ENCODE data around the gene EFNA5. TPM values are rescaled to one million over a fixed set of nuclear protein-coding genes. Genes with fewer than 3 reads are reported as not detected.
A peak's percentile ranks its signal among the peaks of the same experiment; 100 is the strongest.

EFNA5 gene
- polyA plus RNA-seq, 1 donor (not counting 4 experiments of a cell fraction or from before 2014, with no cell fraction given) = 4.8 TPM

DNA sequence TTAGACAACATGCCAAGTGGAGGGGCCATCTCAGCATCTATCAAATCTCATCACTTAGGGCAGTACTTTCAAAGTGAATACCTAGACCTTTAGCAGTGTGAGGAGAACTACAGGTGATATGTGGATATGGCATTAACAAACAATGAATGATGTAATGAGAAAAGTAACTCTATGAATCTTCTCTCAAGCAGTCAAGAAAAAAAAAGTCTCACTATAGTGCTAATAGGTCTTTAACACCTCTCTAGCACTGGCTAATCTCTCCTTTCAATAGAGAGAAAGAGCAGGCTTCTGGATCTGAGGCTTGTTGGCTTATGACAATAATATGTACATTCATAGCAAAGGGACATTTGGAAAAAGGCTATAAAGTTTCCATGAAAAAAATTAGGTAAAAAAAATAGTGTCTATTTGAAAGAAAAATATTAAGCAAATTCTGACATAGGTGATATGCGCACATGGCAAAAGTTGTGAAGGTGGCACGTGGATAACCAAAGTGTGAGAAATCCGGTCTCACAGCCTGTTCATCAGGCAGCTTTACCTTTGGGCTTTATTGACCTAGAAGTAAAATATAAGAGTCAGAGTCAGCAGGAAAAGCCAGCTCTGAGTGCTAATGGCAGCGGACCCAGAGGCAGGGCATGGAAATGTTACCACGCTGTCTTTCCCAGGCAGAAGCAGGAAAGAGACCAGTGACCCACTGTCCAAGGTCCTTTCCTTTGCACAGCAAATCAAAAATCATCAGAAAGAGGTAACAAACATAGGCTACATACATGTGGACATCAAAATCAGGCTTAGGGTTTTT is 203.4 kb downstream of the EFNA5 start:
- no peak for TF ChIP-seq EZH2 (IDR thresholded peaks at IDR 0.05; ENCODE audit: low read length)
- TF ChIP-seq, protein P1, sequence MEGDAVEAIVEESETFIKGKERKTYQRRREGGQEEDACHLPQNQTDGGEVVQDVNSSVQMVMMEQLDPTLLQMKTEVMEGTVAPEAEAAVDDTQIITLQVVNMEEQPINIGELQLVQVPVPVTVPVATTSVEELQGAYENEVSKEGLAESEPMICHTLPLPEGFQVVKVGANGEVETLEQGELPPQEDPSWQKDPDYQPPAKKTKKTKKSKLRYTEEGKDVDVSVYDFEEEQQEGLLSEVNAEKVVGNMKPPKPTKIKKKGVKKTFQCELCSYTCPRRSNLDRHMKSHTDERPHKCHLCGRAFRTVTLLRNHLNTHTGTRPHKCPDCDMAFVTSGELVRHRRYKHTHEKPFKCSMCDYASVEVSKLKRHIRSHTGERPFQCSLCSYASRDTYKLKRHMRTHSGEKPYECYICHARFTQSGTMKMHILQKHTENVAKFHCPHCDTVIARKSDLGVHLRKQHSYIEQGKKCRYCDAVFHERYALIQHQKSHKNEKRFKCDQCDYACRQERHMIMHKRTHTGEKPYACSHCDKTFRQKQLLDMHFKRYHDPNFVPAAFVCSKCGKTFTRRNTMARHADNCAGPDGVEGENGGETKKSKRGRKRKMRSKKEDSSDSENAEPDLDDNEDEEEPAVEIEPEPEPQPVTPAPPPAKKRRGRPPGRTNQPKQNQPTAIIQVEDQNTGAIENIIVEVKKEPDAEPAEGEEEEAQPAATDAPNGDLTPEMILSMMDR (optimal IDR thresholded peaks at IDR 0.05 in 1 of 3, IDR thresholded peaks at IDR 0.05 in 1 of 3, conservative IDR thresholded peaks at IDR 0.05 in 1 of 3; ENCODE audit: extremely low read depth in 1 of 3, insufficient read depth in 2 of 3, low read length in 3 of 3) = no peak
- peaks cover 58% of the 10 kb centered on the region for H3K4me1 ChIP-seq (ENCODE audit: control insufficient read depth, extremely low read depth, insufficient read depth, low read length)
- H2AFZ ChIP-seq (ENCODE audit: control insufficient read depth, low read length) = no peak overlapping the region
- no peak overlapping the region for H3K9ac ChIP-seq (ENCODE audit: control insufficient read depth, extremely low read depth, insufficient read depth, low read length)
- FAIRE-seq = no peak
- H3K4me2 ChIP-seq (ENCODE audit: control insufficient read depth, extremely low read depth, insufficient read depth, low read depth, low read length) = no peak overlapping the region
- H3K79me2 ChIP-seq (ENCODE audit: control insufficient read depth, insufficient read depth, low read length) = peaks cover 6% of the 10 kb centered on the region
- H3K4me3 ChIP-seq (ENCODE audit: control insufficient read depth in 2 of 3, extremely low read depth in 1 of 3, insufficient read depth in 2 of 3, low read depth in 1 of 3, low read length in 3 of 3) = no peak overlapping the region
- no peaks in the 10 kb centered on the region for H3K36me3 ChIP-seq (ENCODE audit: control insufficient read depth in 2 of 2, extremely low read depth in 1 of 2, insufficient read depth in 2 of 2, low read length in 2 of 2)
- DNase-seq (ENCODE audit: low read depth, low spot score) = no peak
- H3K9me3 ChIP-seq (ENCODE audit: control insufficient read depth, low read depth, low read length) = no peaks in the 10 kb centered on the region
- H3K27ac ChIP-seq (ENCODE audit: control insufficient read depth, insufficient read depth, low read length) = peak overlapping the region; percentile 87
- no peaks in the 10 kb centered on the region for H3K27me3 ChIP-seq (ENCODE audit: control insufficient read depth, extremely low read depth, insufficient read depth, low read length)
- H3K9me1 ChIP-seq (ENCODE audit: control insufficient read depth, extremely low read depth, insufficient read depth, low read length) = no peaks in the 10 kb centered on the region
- dilution Hi-C loops (cut with MboI; ENCODE audit: extremely low pct_ligation_motif_present, low sequenced_read_pairs) = no loop called here
- no peaks in the 10 kb centered on the region for H4K20me1 ChIP-seq (ENCODE audit: control insufficient read depth, extremely low read depth, insufficient read depth, low read length)

DNA sequence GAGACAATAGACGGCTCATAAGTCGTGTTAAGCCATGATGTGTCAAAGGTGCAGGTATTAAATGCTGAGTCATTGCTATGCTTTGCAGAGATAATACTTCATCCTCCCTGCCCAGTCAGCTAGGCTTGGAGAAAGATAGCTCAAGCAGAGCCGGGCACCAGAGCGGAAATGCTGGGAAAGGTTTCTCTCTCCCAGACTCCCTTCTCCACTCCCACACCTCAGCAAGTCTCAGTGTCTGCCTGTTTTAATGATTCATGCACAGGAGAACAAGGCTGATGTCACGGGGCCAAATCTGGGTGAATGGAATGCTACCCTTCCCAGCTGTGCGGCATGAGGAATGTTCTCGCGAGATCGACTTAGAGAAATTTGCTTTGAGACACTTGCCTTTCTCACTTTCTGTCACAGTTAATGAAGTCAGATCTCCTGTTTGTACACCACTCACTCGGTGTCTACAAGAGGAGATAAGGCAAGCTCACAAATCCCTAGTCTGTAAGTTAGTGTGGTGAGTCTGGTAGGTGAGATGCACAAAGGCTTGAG is 204.4 kb downstream of the EFNA5 start:
- peak; percentile 100 for FAIRE-seq
- Histone ChIP-seq H3K4me1 (ENCODE audit: control insufficient read depth, extremely low read depth, insufficient read depth, low read length) (peaks cover 66% of the 10 kb centered on the region), H3K4me2 (ENCODE audit: control insufficient read depth, extremely low read depth, insufficient read depth, low read depth, low read length) (peak overlapping the region; percentile 62)

More for the DNA sequence above, 204.4 kb downstream of the EFNA5 start:
- dilution Hi-C loops (cut with MboI; ENCODE audit: extremely low pct_ligation_motif_present, low sequenced_read_pairs) = no loop called here
- no peak overlapping the region for H3K9ac ChIP-seq (ENCODE audit: control insufficient read depth, extremely low read depth, insufficient read depth, low read length)
- TF ChIP-seq, protein P1 (optimal IDR thresholded peaks at IDR 0.05 in 1 of 3, IDR thresholded peaks at IDR 0.05 in 1 of 3, conservative IDR thresholded peaks at IDR 0.05 in 1 of 3; ENCODE audit: extremely low read depth in 1 of 3, insufficient read depth in 2 of 3, low read length in 3 of 3) = no peak
- TF ChIP-seq EZH2 (IDR thresholded peaks at IDR 0.05; ENCODE audit: low read length) = no peak
- H3K79me2 ChIP-seq (ENCODE audit: control insufficient read depth, insufficient read depth, low read length) = peaks cover 7% of the 10 kb centered on the region
- H3K27ac ChIP-seq (ENCODE audit: control insufficient read depth, insufficient read depth, low read length) = peak overlapping the region; percentile 87
- no peaks in the 10 kb centered on the region for H3K36me3 ChIP-seq (ENCODE audit: control insufficient read depth in 2 of 2, extremely low read depth in 1 of 2, insufficient read depth in 2 of 2, low read length in 2 of 2)
- H4K20me1 ChIP-seq (ENCODE audit: control insufficient read depth, extremely low read depth, insufficient read depth, low read length) = no peaks in the 10 kb centered on the region
- no peaks in the 10 kb centered on the region for H3K9me1 ChIP-seq (ENCODE audit: control insufficient read depth, extremely low read depth, insufficient read depth, low read length)
- no peaks in the 10 kb centered on the region for H3K9me3 ChIP-seq (ENCODE audit: control insufficient read depth, low read depth, low read length)
- no peaks in the 10 kb centered on the region for H3K27me3 ChIP-seq (ENCODE audit: control insufficient read depth, extremely low read depth, insufficient read depth, low read length)
- H2AFZ ChIP-seq (ENCODE audit: control insufficient read depth, low read length) = peak overlapping the region; percentile 46
- DNase-seq (ENCODE audit: low read depth, low spot score) = peak; percentile 91
- no peak overlapping the region for H3K4me3 ChIP-seq (ENCODE audit: control insufficient read depth in 2 of 3, extremely low read depth in 1 of 3, insufficient read depth in 2 of 3, low read depth in 1 of 3, low read length in 3 of 3)

Data from keratinocyte (primary cell).